DMS53 treated with DMSO at 0.1 percent for 48 hours (cell line): ENCODE data around the gene CLASP1.
"Not testable (repeated sequence)": the region's sequence is repeated elsewhere in the genome, so short reads cannot be mapped to it uniquely, and the experiment has no call there.

Experiments
- DNase-seq: peaks from one replicate; lab custom pipeline; 2025; ENCODE audit not compliant: unreplicated experiment; lab: John Stamatoyannopoulos, UW

The CLASP1 gene

GRCh38 chr2:121377646-121378045, 271.6 kb downstream of the CLASP1 start:
- DNase-seq, result no peak

GRCh38 chr2:121376535-121377250, 272.6 kb downstream of the CLASP1 start:
- no peak for DNase-seq

GRCh38 chr2:121375621-121376159, 273.6 kb downstream of the CLASP1 start:
- DNase-seq, result no peak

GRCh38 chr2:121374412-121375075, 274.7 kb downstream of the CLASP1 start:
- DNase-seq, result not testable (repeated sequence)

GRCh38 chr2:121372721-121373353, 276.4 kb downstream of the CLASP1 start:
- no peak for DNase-seq

GRCh38 chr2:121372082-121372481, 277.2 kb downstream of the CLASP1 start:
- no peak for DNase-seq

GRCh38 chr2:121368836-121369235, 280.4 kb downstream of the CLASP1 start:
- DNase-seq, result no peak

GRCh38 chr2:121368155-121368554, 281.1 kb downstream of the CLASP1 start:
- DNase-seq, result no peak

GRCh38 chr2:121367246-121367900, 281.9 kb downstream of the CLASP1 start:
- no peak for DNase-seq

GRCh38 chr2:121366040-121366439, 283.2 kb downstream of the CLASP1 start:
- DNase-seq, result no peak

GRCh38 chr2:121365061-121365460, 284.2 kb downstream of the CLASP1 start:
- DNase-seq, result no peak

GRCh38 chr2:121363632-121364420, 285.4 kb downstream of the CLASP1 start:
- DNase-seq, result no peak

- no peak for DNase-seq
These were observed 286.5 kb downstream of the CLASP1 start for GRCh38 chr2:121362774-121363173.

GRCh38 chr2:121362226-121362625, 287.0 kb downstream of the CLASP1 start:
- no peak for DNase-seq

GRCh38 chr2:121360566-121361300, 288.5 kb downstream of the CLASP1 start:
- no peak for DNase-seq

GRCh38 chr2:121359716-121360565, 289.3 kb downstream of the CLASP1 start:
- DNase-seq, result no peak

- DNase-seq, result no peak
These were observed 290.1 kb downstream of the CLASP1 start for GRCh38 chr2:121359170-121359569.

- DNase-seq, result no peak
These were observed 291.0 kb downstream of the CLASP1 start for GRCh38 chr2:121358291-121358690.

GRCh38 chr2:121356058-121356640, 293.1 kb downstream of the CLASP1 start:
- DNase-seq, result peak; percentile 88
